Measurements from ENCODE around the gene GRM1.

DNA sequence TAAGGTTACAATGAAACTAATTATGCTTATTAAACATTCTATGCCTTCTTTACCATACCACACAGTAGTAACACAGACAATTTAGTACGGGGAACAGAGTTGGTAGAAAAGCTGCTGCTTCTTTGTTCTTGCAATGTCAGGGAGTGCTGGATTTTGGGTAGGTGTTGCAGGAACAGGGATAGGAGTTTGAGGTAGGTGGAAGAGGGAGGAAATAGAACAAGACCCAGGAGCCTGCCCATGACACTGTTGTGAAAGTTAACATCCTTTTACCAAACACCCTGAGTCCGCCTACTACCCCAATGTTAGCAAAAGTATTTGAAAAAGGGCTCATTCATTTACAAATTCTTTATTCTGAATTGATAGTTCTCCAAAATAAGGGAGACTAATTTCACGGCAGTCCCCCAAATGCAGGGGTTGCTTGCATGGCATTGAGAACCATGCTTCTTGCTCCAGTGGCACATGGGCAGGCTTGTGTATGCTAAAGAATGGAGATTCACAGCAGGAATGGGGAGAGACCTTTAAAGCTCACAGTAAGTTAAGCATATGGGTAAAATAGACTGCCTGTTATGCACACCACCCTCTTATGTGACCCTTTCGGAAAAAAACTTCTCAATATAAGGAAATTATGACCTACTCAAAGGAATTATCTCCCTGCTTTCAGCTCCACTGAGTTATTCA is 181.7 kb downstream of the GRM1 start:
- TF ChIP-seq GATA3 (IDR thresholded peaks at IDR 0.05; ENCODE audit: low read depth, low read length) (no peak), GATA2 (IDR thresholded peaks at IDR 0.05; ENCODE audit: low read depth, low read length) (no peak)

Data from SH-SY5Y (cell line).